HG03521 (cell line): ENCODE data around the gene SHLD2.
"Not testable (repeated sequence)": the region's sequence is repeated elsewhere in the genome, so short reads cannot be mapped to it uniquely, and the experiment has no call there.

ENCODE experiments used
- ATAC-seq: cut with Tn5 transposase; IDR thresholded peaks from one replicate; pipeline ENCODE4 v1.9.1; 2021; ENCODE audit warnings: mild to moderate bottlenecking, moderate library complexity; ENCODE audit not compliant: unreplicated experiment

The SHLD2 gene

GRCh38 chr10:87137478-87137877 is 42.5 kb downstream of the SHLD2 start:
- ATAC-seq: not testable (repeated sequence)

GRCh38 chr10:87142230-87143108 is 47.5 kb downstream of the SHLD2 start:
- not testable (repeated sequence) for ATAC-seq

- not testable (repeated sequence) for ATAC-seq
These were observed 48.1 kb downstream of the SHLD2 start for GRCh38 chr10:87143109-87143418.

GRCh38 chr10:87145598-87145997 is 50.6 kb downstream of the SHLD2 start:
- not testable (repeated sequence) for ATAC-seq

GRCh38 chr10:87149020-87149609 is 54.1 kb downstream of the SHLD2 start:
- not testable (repeated sequence) for ATAC-seq

GRCh38 chr10:87151516-87151915 is 56.5 kb downstream of the SHLD2 start:
- not testable (repeated sequence) for ATAC-seq

- not testable (repeated sequence) for ATAC-seq
These were observed 61.8 kb downstream of the SHLD2 start for GRCh38 chr10:87156841-87157240.

GRCh38 chr10:87157821-87158220 is 62.8 kb downstream of the SHLD2 start:
- ATAC-seq: not testable (repeated sequence)

- ATAC-seq: not testable (repeated sequence)
These were observed 67.8 kb downstream of the SHLD2 start for GRCh38 chr10:87162703-87163293.

- not testable (repeated sequence) for ATAC-seq
These were observed 68.4 kb downstream of the SHLD2 start for GRCh38 chr10:87163414-87163813.

- ATAC-seq: not testable (repeated sequence)
These were observed 74.9 kb downstream of the SHLD2 start for GRCh38 chr10:87169857-87170256.

- not testable (repeated sequence) for ATAC-seq
These were observed 75.7 kb downstream of the SHLD2 start for GRCh38 chr10:87170705-87171104.

- not testable (repeated sequence) for ATAC-seq
These were observed 76.7 kb downstream of the SHLD2 start for GRCh38 chr10:87171670-87172069.

GRCh38 chr10:87172178-87172577 is 77.2 kb downstream of the SHLD2 start:
- not testable (repeated sequence) for ATAC-seq

GRCh38 chr10:87177587-87177986 is 82.6 kb downstream of the SHLD2 start:
- not testable (repeated sequence) for ATAC-seq

- ATAC-seq: not testable (repeated sequence)
These were observed 89.4 kb downstream of the SHLD2 start for GRCh38 chr10:87184421-87184820.

GRCh38 chr10:87186016-87186415 is 91.0 kb downstream of the SHLD2 start:
- ATAC-seq: not testable (repeated sequence)

- not testable (repeated sequence) for ATAC-seq
These were observed 92.6 kb downstream of the SHLD2 start for GRCh38 chr10:87187573-87187972.

GRCh38 chr10:87191841-87192240 is 96.8 kb downstream of the SHLD2 start:
- not testable (repeated sequence) for ATAC-seq

GRCh38 chr10:87200924-87201323 is 105.9 kb downstream of the SHLD2 start:
- peak; percentile 56 for ATAC-seq

GRCh38 chr10:87204801-87205200 is 109.8 kb downstream of the SHLD2 start:
- not testable (repeated sequence) for ATAC-seq

GRCh38 chr10:87206922-87207321 is 111.9 kb downstream of the SHLD2 start:
- ATAC-seq: not testable (repeated sequence)
